ENCODE measurements around the gene OR2A42.
"Not testable (repeated sequence)": the region's sequence is repeated elsewhere in the genome, so short reads cannot be mapped to it uniquely, and the experiment has no call there.

OR2A42 gene, protein sequence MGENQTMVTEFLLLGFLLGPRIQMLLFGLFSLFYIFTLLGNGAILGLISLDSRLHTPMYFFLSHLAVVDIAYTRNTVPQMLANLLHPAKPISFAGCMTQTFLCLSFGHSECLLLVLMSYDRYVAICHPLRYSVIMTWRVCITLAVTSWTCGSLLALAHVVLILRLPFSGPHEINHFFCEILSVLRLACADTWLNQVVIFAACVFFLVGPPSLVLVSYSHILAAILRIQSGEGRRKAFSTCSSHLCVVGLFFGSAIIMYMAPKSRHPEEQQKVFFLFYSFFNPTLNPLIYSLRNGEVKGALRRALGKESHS

DNA sequence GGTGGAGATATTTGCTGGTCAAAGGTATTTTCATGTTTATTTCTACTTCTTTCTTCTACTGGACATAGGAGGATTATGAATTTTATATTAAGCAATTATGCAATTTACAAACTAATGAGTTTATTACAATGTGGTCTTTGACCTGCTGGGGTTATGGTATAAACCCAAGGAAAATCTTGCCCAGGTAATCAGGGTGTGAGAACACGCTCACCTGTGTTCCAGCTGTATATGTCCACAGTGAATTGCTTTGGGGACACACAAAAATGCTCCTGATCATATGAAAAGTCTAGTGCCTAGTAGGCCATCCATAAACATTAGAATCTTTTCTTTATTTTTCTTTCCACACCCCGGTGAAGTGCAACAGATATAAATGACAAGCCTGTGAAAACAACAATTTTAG is at the start of gene OR2A42:
Gene OR2A42 (minus strand): TSS at position 241 of the 400 bp plus-strand sequence. CDS start 6,762 bp downstream, outside the sequence.
- not testable (repeated sequence) for H3K27me3 ChIP-seq, H3K9ac ChIP-seq, H3K36me3 ChIP-seq, H3K4me2 ChIP-seq, H3K9me3 ChIP-seq, H3K4me1 ChIP-seq, H3K4me3 ChIP-seq, H4K20me1 ChIP-seq, H3K27ac ChIP-seq

DNA sequence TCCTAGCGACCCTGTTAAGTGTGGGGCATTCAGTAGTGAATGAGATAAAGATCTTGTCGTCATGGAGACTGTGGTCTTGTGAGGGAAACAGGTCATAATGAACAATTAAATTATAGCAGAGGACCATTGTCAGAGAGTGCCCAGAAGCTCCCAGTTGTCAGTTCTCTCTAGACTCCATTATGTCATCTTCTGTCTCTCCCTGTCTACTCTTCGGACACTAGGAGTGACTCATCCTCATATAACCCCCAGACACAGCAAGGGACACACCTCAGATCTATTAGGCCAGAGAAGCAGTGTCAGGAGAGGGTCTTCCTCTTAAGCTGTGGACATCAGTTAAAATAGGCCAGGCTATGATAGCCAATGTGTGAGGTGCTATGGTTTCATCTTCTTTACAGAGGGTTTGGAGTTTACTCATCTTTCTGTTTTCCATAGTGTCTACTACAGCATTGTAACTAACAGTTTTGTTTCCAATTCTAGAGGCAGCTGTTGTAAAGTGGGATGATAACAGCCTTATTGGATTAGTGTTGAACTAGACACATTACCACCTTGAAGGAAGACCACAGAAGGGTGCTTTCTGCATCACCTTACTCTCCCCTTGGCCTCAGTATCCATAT is 47.9 kb upstream of the OR2A42 start:
- H3K36me3 ChIP-seq, H3K27ac ChIP-seq, H3K9ac ChIP-seq, H3K27me3 ChIP-seq, H3K9me3 ChIP-seq, H4K20me1 ChIP-seq, H3K4me1 ChIP-seq, H3K4me2 ChIP-seq, H3K4me3 ChIP-seq: not testable (repeated sequence)

DNA sequence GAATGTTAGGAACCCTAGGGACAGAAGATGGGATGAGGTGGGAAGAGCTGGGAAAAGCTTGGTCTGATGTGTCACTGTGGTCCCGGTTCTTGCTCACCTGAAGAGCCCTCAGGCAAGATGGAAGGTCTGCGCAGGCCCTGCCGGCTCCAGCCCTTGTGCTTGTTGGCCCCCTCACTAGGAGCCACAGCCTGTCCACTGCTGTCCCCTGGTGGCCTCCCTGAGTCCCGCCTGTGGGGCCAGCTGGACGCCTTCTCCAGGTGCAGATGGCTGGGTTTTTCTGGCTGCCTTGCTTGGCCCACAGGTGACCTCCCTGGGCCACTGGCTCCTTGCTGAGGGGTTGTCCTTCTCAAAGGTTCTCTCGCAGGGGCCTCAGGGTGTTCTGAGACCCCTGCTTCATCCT is 44.3 kb upstream of the OR2A42 start:
- H3K9me3 ChIP-seq, H3K4me1 ChIP-seq, H3K27ac ChIP-seq, H3K4me2 ChIP-seq, H3K9ac ChIP-seq, H4K20me1 ChIP-seq, H3K4me3 ChIP-seq, H3K27me3 ChIP-seq, H3K36me3 ChIP-seq: not testable (repeated sequence)

DNA sequence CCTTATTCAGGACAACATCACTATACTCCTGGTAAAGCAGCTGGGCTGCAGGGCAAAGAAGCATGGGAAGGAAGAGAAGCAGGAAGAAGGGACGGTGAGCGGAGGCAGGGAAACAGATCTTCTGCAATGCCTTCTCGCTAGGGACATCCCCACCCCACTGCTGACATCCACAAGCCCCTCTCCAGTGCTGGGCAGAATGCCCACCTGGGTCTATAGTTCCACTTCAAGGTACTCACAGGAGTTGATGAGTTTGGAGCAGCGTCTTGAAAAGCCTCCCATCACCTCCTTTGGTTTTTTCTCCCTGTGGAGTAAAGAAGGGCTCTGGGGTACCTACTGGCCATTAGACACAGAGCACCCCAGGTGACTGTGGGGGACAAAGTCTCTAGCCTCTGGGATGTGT is 43.1 kb upstream of the OR2A42 start:
- H3K36me3 ChIP-seq, H3K4me3 ChIP-seq, H3K9me3 ChIP-seq, H3K4me1 ChIP-seq, H3K9ac ChIP-seq, H3K27me3 ChIP-seq, H4K20me1 ChIP-seq, H3K4me2 ChIP-seq, H3K27ac ChIP-seq: not testable (repeated sequence)

DNA sequence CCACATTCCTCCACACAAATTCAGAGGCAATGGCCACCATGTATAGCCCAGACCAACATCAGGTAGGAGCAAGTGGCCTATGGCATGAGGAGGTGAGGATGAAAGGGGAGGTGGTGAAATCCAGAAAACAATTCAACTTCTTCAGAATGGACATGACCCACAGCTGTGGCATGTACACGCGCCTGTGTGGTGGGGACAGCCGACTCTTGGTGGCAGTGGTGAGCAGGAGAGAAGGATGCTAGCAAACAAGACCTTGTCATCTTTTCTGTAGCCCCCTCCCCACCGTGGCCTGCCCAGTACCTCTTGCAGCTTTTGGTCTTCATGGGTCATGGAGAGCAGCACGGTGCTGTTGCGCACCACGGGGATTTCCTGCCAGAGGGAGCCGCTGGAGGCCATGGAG is 42.6 kb upstream of the OR2A42 start:
- H3K9me3 ChIP-seq, H3K36me3 ChIP-seq, H3K4me3 ChIP-seq, H4K20me1 ChIP-seq, H3K4me2 ChIP-seq, H3K9ac ChIP-seq, H3K27ac ChIP-seq, H3K4me1 ChIP-seq, H3K27me3 ChIP-seq: not testable (repeated sequence)

DNA sequence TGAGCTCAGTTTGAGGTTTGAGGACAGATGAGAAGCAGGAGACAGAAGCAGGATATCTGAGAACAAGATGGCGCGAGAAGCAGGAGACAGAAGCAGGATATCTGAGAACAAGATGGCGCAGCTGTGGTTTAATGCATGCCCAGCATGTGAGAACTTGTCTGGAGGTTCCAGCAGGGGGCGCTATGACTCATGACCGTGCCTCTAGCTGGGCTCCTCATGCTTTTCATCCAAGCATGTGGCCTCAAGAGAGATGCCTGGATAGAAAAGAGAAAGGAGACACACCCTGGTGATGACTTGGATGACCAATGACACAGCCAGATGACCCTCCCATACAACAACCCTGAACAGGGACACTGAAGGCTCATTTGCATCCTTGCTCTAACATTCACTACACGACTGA is 40.6 kb upstream of the OR2A42 start:
- H3K4me2 ChIP-seq, H4K20me1 ChIP-seq, H3K9me3 ChIP-seq, H3K27me3 ChIP-seq, H3K4me1 ChIP-seq, H3K36me3 ChIP-seq, H3K4me3 ChIP-seq, H3K9ac ChIP-seq, H3K27ac ChIP-seq: not testable (repeated sequence)

DNA sequence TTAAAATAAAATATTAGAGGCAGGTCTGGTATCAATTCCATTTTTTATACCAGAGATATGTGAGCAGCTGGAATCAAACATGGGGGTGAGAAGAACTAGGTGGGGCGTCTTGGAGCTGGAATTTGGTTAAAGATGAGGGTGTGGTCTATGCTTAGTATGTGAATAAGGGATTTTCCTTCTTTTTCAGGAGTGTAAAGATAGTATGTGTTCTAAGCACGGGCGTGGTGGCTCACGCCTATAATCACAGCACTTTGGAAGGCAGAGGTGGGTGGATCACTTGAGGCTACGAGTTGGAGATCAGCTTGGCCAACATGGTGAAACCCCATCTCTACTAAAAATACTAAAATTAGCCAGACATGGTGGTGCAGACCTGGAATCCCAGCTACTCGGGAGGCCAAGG is 35.9 kb upstream of the OR2A42 start:
- H3K27me3 ChIP-seq, H3K9ac ChIP-seq: not testable (repeated sequence)

DNA sequence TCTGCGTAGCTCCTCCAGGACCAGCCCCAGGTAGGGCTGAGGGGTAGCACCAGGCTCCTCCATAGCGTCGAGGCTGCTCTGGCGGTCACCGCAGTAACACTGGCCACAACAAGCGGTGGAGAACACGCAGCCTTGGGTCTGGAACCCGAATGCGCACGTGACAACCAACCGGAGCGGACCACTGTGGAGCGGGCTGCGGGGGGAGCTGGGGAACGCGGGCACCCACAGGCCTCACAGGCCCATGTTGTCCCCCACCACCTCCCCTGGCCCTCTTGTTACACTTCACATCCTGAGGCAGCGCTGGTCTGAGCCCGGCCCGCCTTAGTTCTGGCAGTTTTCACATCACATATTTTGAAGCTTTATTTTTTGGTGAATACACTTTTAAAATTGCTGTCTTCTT is 29.8 kb upstream of the OR2A42 start, which contains the start of gene CTAGE8:
Gene CTAGE8 (minus strand): TSS at position 101 of the 400 bp plus-strand sequence. CDS start 38 bp downstream, at position 63.
- H4K20me1 ChIP-seq, H3K9me3 ChIP-seq, H3K4me1 ChIP-seq, H3K9ac ChIP-seq, H3K27me3 ChIP-seq, H3K36me3 ChIP-seq, H3K4me2 ChIP-seq, H3K4me3 ChIP-seq, H3K27ac ChIP-seq: not testable (repeated sequence)

More for the DNA sequence above, 35.9 kb upstream of the OR2A42 start:
- not testable (repeated sequence) for H3K4me1 ChIP-seq, H3K27ac ChIP-seq, H4K20me1 ChIP-seq, H3K4me3 ChIP-seq, H3K36me3 ChIP-seq, H3K4me2 ChIP-seq, H3K9me3 ChIP-seq

DNA sequence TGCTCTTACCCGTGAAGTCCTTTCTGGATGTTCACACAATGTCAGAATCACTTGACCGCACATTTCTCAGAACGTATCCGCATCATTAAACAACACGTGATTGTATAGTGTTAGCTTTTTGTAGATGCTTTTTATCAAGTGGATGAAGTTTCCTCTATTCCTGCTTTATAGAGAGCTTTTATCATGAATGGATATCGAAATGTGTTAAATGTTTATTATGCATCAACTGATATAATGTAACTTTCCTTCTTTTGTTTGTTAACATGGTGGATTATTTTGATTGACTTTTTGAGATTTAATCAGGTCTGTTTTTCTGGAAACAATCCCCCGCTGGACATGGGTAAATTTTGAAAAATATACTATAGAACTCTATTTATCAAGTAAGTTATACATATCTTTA is 25.3 kb upstream of the OR2A42 start, which contains the start of gene OR2A7:
Gene OR2A7 (minus strand): TSS at position 101 of the 400 bp plus-strand sequence. CDS start 5,164 bp downstream, outside the sequence.
- not testable (repeated sequence) for H3K27ac ChIP-seq, H4K20me1 ChIP-seq, H3K4me2 ChIP-seq, H3K36me3 ChIP-seq, H3K4me1 ChIP-seq, H3K27me3 ChIP-seq, H3K9ac ChIP-seq, H3K9me3 ChIP-seq, H3K4me3 ChIP-seq

DNA sequence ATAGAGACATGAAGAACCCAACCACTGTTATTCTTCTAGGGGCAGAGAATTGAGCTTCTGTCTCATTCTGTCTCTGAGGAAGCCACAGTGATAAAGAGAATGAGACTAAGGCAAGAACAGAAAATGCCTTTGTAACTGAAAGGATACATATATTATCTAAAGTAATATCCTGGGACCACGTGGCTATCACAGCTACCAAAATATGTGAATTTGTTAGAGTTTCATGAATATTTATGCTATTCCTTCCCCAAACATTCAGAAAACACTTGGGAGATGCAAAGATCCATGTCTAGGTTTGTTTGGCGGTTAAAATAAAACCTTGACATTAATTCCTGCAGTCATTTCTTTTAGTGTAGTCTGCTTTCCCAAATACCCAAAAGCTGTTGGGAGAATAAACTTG is 22.7 kb upstream of the OR2A42 start:
- H3K9ac ChIP-seq, H3K9me3 ChIP-seq, H3K4me2 ChIP-seq, H3K4me1 ChIP-seq, H4K20me1 ChIP-seq, H3K36me3 ChIP-seq, H3K4me3 ChIP-seq, H3K27ac ChIP-seq, H3K27me3 ChIP-seq: not testable (repeated sequence)

DNA sequence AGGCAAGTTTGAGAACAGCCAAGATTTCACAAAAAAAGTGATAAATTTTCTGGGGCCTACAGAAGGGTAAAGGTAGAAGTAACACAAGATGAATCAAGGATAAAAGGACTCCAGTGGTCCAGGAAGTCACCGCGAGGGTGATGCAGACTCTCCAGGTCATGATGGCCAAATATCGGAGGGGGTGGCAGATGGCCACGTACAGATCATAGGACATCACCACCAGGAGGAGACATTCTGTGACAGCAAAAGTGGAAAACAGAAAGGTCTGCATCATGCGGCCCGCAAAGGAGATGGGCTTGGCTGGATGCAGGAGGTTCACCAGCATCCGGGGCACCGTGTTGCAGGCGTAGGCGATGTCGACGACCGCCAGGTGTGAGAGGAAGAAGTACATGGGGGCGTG is 19.7 kb upstream of the OR2A42 start:
- H3K4me2 ChIP-seq, H3K9ac ChIP-seq, H3K27me3 ChIP-seq, H3K4me1 ChIP-seq, H3K27ac ChIP-seq, H3K9me3 ChIP-seq, H3K4me3 ChIP-seq, H4K20me1 ChIP-seq, H3K36me3 ChIP-seq: not testable (repeated sequence)
